Nephron progenitor cell (in vitro differentiated cells): ENCODE measurements around the gene LMBR1.
"Not testable (repeated sequence)": the region's sequence is repeated elsewhere in the genome, so short reads cannot be mapped to it uniquely, and the experiment has no call there.

Experiments
- DNase-seq: peaks from one replicate; pipeline ENCODE4 v3.0.0; 2021
- H3K27ac Mint-ChIP-seq: 2 replicates; pipeline ENCODE4 v1.8.0; 2021; ENCODE audit warnings: mild to moderate bottlenecking, moderate library complexity, mixed read lengths
- H3K27me3 Mint-ChIP-seq: 2 replicates; pipeline ENCODE4 v1.8.0; 2021; ENCODE audit warnings: mild to moderate bottlenecking, low read depth, mixed read lengths; ENCODE audit not compliant: poor library complexity
- H3K36me3 Mint-ChIP-seq: 2 replicates; pipeline ENCODE4 v1.8.0; 2021; ENCODE audit warnings: low read depth, mixed read lengths
- H3K4me1 Mint-ChIP-seq: 2 replicates; pipeline ENCODE4 v1.8.0; 2021; ENCODE audit warnings: mixed read lengths
- H3K4me3 Mint-ChIP-seq: 2 replicates; pipeline ENCODE4 v1.8.0; 2021; ENCODE audit warnings: mild to moderate bottlenecking, moderate library complexity, mixed read lengths
- H3K9me3 Mint-ChIP-seq: 2 replicates; pipeline ENCODE4 v1.8.0; 2021; ENCODE audit warnings: mild to moderate bottlenecking, moderate library complexity, mixed read lengths
- TF ChIP-seq, protein P1 (sequence below): fragments of 200-600 bp; sonication (generic); IDR thresholded peaks from 2 replicates; pipeline ENCODE4 v1.5.0; 2021; ENCODE audit warnings: antibody characterized with exemption

LMBR1 gene

GRCh38 chr7:156640257-156640948, 252.6 kb downstream of the LMBR1 start, which contains the start of gene RNF32:
TSS of gene RNF32 (plus strand) at chr7:156640774. CDS start at chr7:156643878, 3,104 bp downstream.
- Mint-ChIP-seq H3K4me3 (peak within 1 kb of the TSS; percentile 89), H3K4me1 (peaks cover 16% of the 10 kb centered on the region), H3K27ac (peak within 1 kb of the TSS; percentile 80), H3K27me3 (peaks cover 12% of the 10 kb centered on the region), H3K9me3 (peaks cover 25% of the 10 kb centered on the region), H3K36me3 (peaks cover 27% of the 10 kb centered on the region)
- TF ChIP-seq, protein P1, sequence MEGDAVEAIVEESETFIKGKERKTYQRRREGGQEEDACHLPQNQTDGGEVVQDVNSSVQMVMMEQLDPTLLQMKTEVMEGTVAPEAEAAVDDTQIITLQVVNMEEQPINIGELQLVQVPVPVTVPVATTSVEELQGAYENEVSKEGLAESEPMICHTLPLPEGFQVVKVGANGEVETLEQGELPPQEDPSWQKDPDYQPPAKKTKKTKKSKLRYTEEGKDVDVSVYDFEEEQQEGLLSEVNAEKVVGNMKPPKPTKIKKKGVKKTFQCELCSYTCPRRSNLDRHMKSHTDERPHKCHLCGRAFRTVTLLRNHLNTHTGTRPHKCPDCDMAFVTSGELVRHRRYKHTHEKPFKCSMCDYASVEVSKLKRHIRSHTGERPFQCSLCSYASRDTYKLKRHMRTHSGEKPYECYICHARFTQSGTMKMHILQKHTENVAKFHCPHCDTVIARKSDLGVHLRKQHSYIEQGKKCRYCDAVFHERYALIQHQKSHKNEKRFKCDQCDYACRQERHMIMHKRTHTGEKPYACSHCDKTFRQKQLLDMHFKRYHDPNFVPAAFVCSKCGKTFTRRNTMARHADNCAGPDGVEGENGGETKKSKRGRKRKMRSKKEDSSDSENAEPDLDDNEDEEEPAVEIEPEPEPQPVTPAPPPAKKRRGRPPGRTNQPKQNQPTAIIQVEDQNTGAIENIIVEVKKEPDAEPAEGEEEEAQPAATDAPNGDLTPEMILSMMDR, result no peak
- DNase-seq, result peak; percentile 99

DNA sequence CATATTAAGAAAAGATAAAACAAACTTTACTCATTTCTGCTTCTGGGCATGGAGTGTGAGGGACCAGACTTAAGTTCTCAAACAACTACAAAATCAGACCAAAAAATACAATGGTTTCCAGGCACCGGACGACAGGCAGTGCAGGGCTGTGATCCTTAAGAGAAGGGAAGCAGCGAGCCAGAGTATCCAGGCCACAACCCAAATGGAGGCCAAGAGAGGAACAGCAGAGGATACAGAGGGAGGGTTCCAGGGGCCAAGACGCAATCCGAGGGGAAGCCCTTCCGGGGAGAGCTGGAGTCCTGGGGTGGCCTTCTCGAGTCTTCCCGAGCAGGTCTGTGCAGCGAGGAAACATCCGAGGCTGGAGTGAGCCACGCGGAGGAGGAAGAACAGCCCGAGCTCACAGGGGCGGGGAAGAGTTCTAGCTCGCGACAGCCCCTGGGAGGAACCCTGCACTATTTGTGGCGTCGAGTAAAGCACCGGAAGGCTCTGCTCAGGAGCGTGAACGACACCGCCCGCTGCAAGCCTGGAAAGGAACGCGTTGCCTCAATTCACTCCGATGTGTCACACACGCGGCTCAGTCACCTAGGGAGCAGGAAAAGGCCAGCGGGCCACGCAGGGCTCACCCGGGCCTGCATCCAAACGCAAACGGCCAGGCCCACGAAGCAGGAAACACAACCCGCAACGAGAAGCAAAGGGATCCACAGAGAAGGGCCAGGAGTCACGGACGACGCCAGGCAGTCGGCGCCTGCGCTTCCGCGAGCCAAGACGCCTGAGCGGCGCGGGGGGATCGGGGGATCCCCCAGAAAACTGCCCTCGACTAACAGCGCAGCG, 253.3 kb downstream of the LMBR1 start:
- Mint-ChIP-seq H3K9me3 (peaks cover 25% of the 10 kb centered on the region), H3K4me1 (peaks cover 16% of the 10 kb centered on the region), H3K36me3 (peaks cover 27% of the 10 kb centered on the region), H3K4me3 (peak overlapping the region; percentile 82), H3K27ac (no peak overlapping the region), H3K27me3 (peaks cover 12% of the 10 kb centered on the region)
- no peak for DNase-seq
- TF ChIP-seq, protein P1, result no peak

DNA sequence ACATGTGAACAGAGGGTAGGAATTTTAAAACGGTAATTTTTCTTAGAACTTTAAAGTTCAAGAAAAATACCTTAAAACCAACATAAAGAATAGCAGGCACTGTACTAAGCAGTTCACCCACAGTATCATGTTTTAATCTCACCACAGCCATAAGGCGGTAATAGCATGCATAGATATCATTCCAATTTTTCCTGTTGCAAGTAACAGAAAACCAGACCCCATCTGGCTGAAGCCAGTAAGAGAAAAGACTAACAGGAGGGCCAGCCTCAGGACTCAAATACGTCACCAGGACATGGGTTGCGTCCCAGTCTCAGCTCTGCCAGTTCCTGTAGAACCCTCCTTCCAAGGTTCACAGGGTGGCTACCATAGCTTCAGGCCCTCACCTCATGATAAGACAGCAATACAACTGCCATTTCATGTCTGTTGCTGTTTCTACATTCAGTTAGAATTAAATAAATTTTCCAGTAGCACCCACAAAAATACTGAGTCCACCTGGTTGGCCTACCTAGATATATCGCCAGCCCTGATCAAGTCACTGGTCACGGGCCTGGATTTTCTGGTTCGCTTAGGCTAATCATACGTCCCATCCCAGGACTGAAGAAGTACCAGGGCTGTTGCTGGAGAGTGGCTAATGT, 254.4 kb downstream of the LMBR1 start:
- Mint-ChIP-seq H3K27ac (no peak overlapping the region), H3K4me1 (peaks cover 16% of the 10 kb centered on the region), H3K9me3 (peaks cover 25% of the 10 kb centered on the region), H3K36me3 (peaks cover 27% of the 10 kb centered on the region), H3K4me3 (no peak overlapping the region), H3K27me3 (peaks cover 8% of the 10 kb centered on the region)
- DNase-seq, result no peak
- TF ChIP-seq, protein P1, result no peak

DNA sequence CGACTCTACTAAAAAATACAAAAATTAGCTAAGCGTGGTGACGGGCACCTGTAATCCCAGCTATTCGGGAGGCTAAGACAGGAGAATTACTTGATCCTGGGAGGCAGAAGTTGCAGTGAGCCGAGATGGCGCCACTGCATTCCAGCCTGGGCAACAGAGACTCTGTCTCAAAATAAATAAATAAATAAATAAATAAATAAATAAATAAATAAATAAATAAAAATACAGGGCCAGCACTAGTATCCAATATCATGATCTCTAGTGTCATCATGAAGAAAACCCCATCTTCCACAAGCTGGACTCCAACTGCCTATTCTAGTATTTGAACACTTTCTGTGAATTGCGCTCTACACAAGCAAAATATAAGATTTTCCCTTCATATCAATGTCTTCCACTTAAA, 255.9 kb downstream of the LMBR1 start:
- Mint-ChIP-seq H3K36me3 (peaks cover 27% of the 10 kb centered on the region), H3K9me3 (peaks cover 25% of the 10 kb centered on the region), H3K4me1 (peaks cover 16% of the 10 kb centered on the region)
- H3K27me3 Mint-ChIP-seq, H3K4me3 Mint-ChIP-seq, DNase-seq, H3K27ac Mint-ChIP-seq: not testable (repeated sequence)

- Mint-ChIP-seq H3K4me3 (no peak overlapping the region), H3K27me3 (peaks cover 6% of the 10 kb centered on the region), H3K4me1 (peaks cover 8% of the 10 kb centered on the region), H3K36me3 (peaks cover 27% of the 10 kb centered on the region), H3K9me3 (peaks cover 25% of the 10 kb centered on the region), H3K27ac (no peak overlapping the region)
- DNase-seq, result no peak
- TF ChIP-seq, protein P1, result no peak
Observed at GRCh38 chr7:156635529-156636385, 257.2 kb downstream of the LMBR1 start.
